T-helper 17 cell (primary cell): ENCODE measurements around the gene KIF4B. TPM values are rescaled to one million over a fixed set of nuclear protein-coding genes. Genes with fewer than 3 reads are reported as not detected.
"Not testable (repeated sequence)": the region's sequence is repeated elsewhere in the genome, so short reads cannot be mapped to it uniquely, and the experiment has no call there.

Source experiments
- ATAC-seq: fragments of 150-1000 bp; cut with Tn5 transposase; 2 replicates; pipeline ENCODE4 v1.10.0; 2021; ENCODE audit warnings: mild to moderate bottlenecking, moderate library complexity
- DNase-seq, 3 donors: peaks; one replicate each; pipeline versions ENCODE4 v3.0.0 to v3.0.0-alpha.2; 2020 to 2021
- H3K9me3 ChIP-seq: one replicate; pipeline ENCODE4 v1.7.0; 2013; ENCODE audit warnings: low read length, mild to moderate bottlenecking; ENCODE audit not compliant: control insufficient read depth, poor library complexity, severe bottlenecking
- H3K27ac Mint-ChIP-seq: one replicate; pipeline ENCODE4 v1.8.0; 2022; ENCODE audit warnings: mild to moderate bottlenecking, moderate library complexity, mixed read lengths
- H3K27me3 Mint-ChIP-seq: one replicate; pipeline ENCODE4 v1.8.0; 2022; ENCODE audit warnings: mixed read lengths
- H3K36me3 Mint-ChIP-seq: one replicate; pipeline ENCODE4 v1.8.0; 2022; ENCODE audit warnings: low read depth, mixed read lengths
- H3K4me1 Mint-ChIP-seq: one replicate; pipeline ENCODE4 v1.8.0; 2022; ENCODE audit warnings: mild to moderate bottlenecking, mixed read lengths
- H3K4me3 Mint-ChIP-seq: one replicate; pipeline ENCODE4 v1.8.0; 2022; ENCODE audit warnings: mild to moderate bottlenecking, moderate library complexity, mixed read lengths
- total RNA-seq, 4 donors: library from RNA in 2 of 4; stranded (reverse) in 2 of 4; gene quantifications; one replicate each; pipeline ENCODE4 v1.2.3 and lab custom pipeline; 2022 to 2026

KIF4B gene
- total RNA-seq (not detected), total RNA-seq (lab: John Stamatoyannopoulos, UW) (0 reads per million in 2 donors)

- Mint-ChIP-seq H3K4me1 (no peaks in the 10 kb centered on the region), H3K27me3 (peaks cover 53% of the 10 kb centered on the region), H3K4me3 (no peak within 1 kb of the TSS), H3K27ac (no peak within 1 kb of the TSS), H3K36me3 (no peaks in the 10 kb centered on the region)
- no peak for DNase-seq
- no peaks in the 10 kb centered on the region for H3K9me3 ChIP-seq
- ATAC-seq, result no peak
These were observed at the start of gene KIF4B for GRCh38 chr5:155013526-155013925. Gene KIF4B (plus strand): TSS chr5:155013755. CDS start chr5:155013860, 105 bp downstream.

- H3K9me3 ChIP-seq, result no peaks in the 10 kb centered on the region
- ATAC-seq (no peak), DNase-seq (no peak)
- Mint-ChIP-seq H3K36me3 (peaks cover 14% of the 10 kb centered on the region), H3K27me3 (no peaks in the 10 kb centered on the region), H3K4me1 (peaks cover 10% of the 10 kb centered on the region), H3K4me3 (no peak overlapping the region), H3K27ac (no peak overlapping the region)
These were observed 47.3 kb upstream of the KIF4B start for GRCh38 chr5:154966081-154966841.

GRCh38 chr5:154966874-154967273, 46.7 kb upstream of the KIF4B start:
- Mint-ChIP-seq H3K27ac (no peak overlapping the region), H3K27me3 (no peaks in the 10 kb centered on the region), H3K4me3 (no peak overlapping the region), H3K36me3 (peaks cover 14% of the 10 kb centered on the region), H3K4me1 (peaks cover 10% of the 10 kb centered on the region)
- ATAC-seq (no peak), DNase-seq (no peak)
- H3K9me3 ChIP-seq, result no peaks in the 10 kb centered on the region

GRCh38 chr5:154967421-154968024, 46.0 kb upstream of the KIF4B start:
- Mint-ChIP-seq H3K36me3 (peaks cover 14% of the 10 kb centered on the region), H3K27me3 (no peaks in the 10 kb centered on the region), H3K4me1 (peaks cover 10% of the 10 kb centered on the region), H3K4me3 (no peak overlapping the region), H3K27ac (no peak overlapping the region)
- DNase-seq (no peak), ATAC-seq (no peak)
- H3K9me3 ChIP-seq, result no peaks in the 10 kb centered on the region

- peaks cover 9% of the 10 kb centered on the region for H3K36me3 Mint-ChIP-seq
- ATAC-seq, result no peak
- H3K4me1 Mint-ChIP-seq, result peaks cover 5% of the 10 kb centered on the region
- no peak overlapping the region for H3K4me3 Mint-ChIP-seq
- no peak for DNase-seq
- H3K27ac Mint-ChIP-seq, result no peak overlapping the region
- no peaks in the 10 kb centered on the region for H3K9me3 ChIP-seq
- H3K27me3 Mint-ChIP-seq, result no peaks in the 10 kb centered on the region
These were observed 44.6 kb upstream of the KIF4B start for GRCh38 chr5:154968953-154969352.

- no peak overlapping the region for H3K4me3 Mint-ChIP-seq
- ATAC-seq (no peak), DNase-seq (no peak)
- no peaks in the 10 kb centered on the region for H3K9me3 ChIP-seq
- H3K4me1 Mint-ChIP-seq, result no peaks in the 10 kb centered on the region
- H3K27ac Mint-ChIP-seq, result peak overlapping the region; percentile 43
- no peaks in the 10 kb centered on the region for H3K27me3 Mint-ChIP-seq
- peaks cover 7% of the 10 kb centered on the region for H3K36me3 Mint-ChIP-seq
These were observed 42.8 kb upstream of the KIF4B start for GRCh38 chr5:154970759-154971158.

GRCh38 chr5:154971501-154971900, 42.1 kb upstream of the KIF4B start:
- Mint-ChIP-seq H3K36me3 (peaks cover 2% of the 10 kb centered on the region), H3K27ac (peak overlapping the region; percentile 4), H3K4me1 (no peaks in the 10 kb centered on the region), H3K27me3 (no peaks in the 10 kb centered on the region), H3K4me3 (no peak overlapping the region)
- no peak for DNase-seq
- H3K9me3 ChIP-seq, result no peaks in the 10 kb centered on the region
- no peak for ATAC-seq

- H3K27me3 Mint-ChIP-seq, result no peaks in the 10 kb centered on the region
- no peaks in the 10 kb centered on the region for H3K9me3 ChIP-seq
- H3K27ac Mint-ChIP-seq, result no peak overlapping the region
- H3K4me3 Mint-ChIP-seq, result no peak overlapping the region
- H3K36me3 Mint-ChIP-seq, result no peaks in the 10 kb centered on the region
- DNase-seq (no peak), ATAC-seq (no peak)
- H3K4me1 Mint-ChIP-seq, result no peaks in the 10 kb centered on the region
These were observed 41.0 kb upstream of the KIF4B start for GRCh38 chr5:154972476-154973080.

GRCh38 chr5:154976082-154976481, 37.5 kb upstream of the KIF4B start:
- H3K4me1 Mint-ChIP-seq, H3K4me3 Mint-ChIP-seq, H3K27me3 Mint-ChIP-seq, H3K27ac Mint-ChIP-seq, H3K9me3 ChIP-seq, H3K36me3 Mint-ChIP-seq, ATAC-seq, DNase-seq: not testable (repeated sequence)

GRCh38 chr5:154977409-154977808, 36.1 kb upstream of the KIF4B start:
- peaks cover 4% of the 10 kb centered on the region for H3K36me3 Mint-ChIP-seq
- ATAC-seq, result no peak

GRCh38 chr5:154978294-154978693, 35.3 kb upstream of the KIF4B start:
- H3K27me3 Mint-ChIP-seq, H3K36me3 Mint-ChIP-seq, DNase-seq, H3K27ac Mint-ChIP-seq, H3K4me1 Mint-ChIP-seq, ATAC-seq, H3K9me3 ChIP-seq, H3K4me3 Mint-ChIP-seq: not testable (repeated sequence)

More at GRCh38 chr5:154977409-154977808, 36.1 kb upstream of the KIF4B start:
- Mint-ChIP-seq H3K4me1 (no peaks in the 10 kb centered on the region), H3K27me3 (no peaks in the 10 kb centered on the region), H3K4me3 (no peak overlapping the region), H3K27ac (no peak overlapping the region)
- H3K9me3 ChIP-seq, result no peaks in the 10 kb centered on the region
- no peak for DNase-seq

GRCh38 chr5:154984946-154985516, 28.5 kb upstream of the KIF4B start:
- H3K4me1 Mint-ChIP-seq, result no peaks in the 10 kb centered on the region
- DNase-seq (no peak), ATAC-seq (no peak)
- peaks cover 33% of the 10 kb centered on the region for H3K27me3 Mint-ChIP-seq
- H3K4me3 Mint-ChIP-seq, result no peak overlapping the region
- H3K36me3 Mint-ChIP-seq, result peaks cover 4% of the 10 kb centered on the region
- H3K27ac Mint-ChIP-seq, result no peak overlapping the region
- no peaks in the 10 kb centered on the region for H3K9me3 ChIP-seq

GRCh38 chr5:154986151-154986550, 27.4 kb upstream of the KIF4B start:
- H3K9me3 ChIP-seq, result no peaks in the 10 kb centered on the region
- H3K4me3 Mint-ChIP-seq, result no peak overlapping the region
- H3K4me1 Mint-ChIP-seq, result no peaks in the 10 kb centered on the region
- DNase-seq, result no peak
- peaks cover 4% of the 10 kb centered on the region for H3K36me3 Mint-ChIP-seq
- H3K27me3 Mint-ChIP-seq, result peaks cover 33% of the 10 kb centered on the region
- no peak overlapping the region for H3K27ac Mint-ChIP-seq
- no peak for ATAC-seq
